ENCODE measurements around the gene RNF138. TPM values are rescaled to one million over a fixed set of nuclear protein-coding genes. Genes with fewer than 3 reads are reported as not detected.
A peak's percentile ranks its signal among the peaks of the same experiment; 100 is the strongest.

The RNF138 gene
- total RNA-seq, 1 experiment from 2014 or later, result 26.4 TPM

- Mint-ChIP-seq H3K9me3 (ENCODE audit: unreplicated experiment) (no peaks in the 10 kb centered on the region), H3K36me3 (ENCODE audit: insufficient read depth, unreplicated experiment) (peaks cover 13% of the 10 kb centered on the region), H3K4me3 (ENCODE audit: unreplicated experiment) (no peak overlapping the region), H3K4me1 (ENCODE audit: low read depth, unreplicated experiment) (no peaks in the 10 kb centered on the region), H3K27ac (ENCODE audit: unreplicated experiment) (no peak overlapping the region), H3K27me3 (ENCODE audit: insufficient read depth, unreplicated experiment) (no peaks in the 10 kb centered on the region)
- Histone ChIP-seq H3K9me3 (no peaks in the 10 kb centered on the region), H3K27me3 (replicated peaks; ENCODE audit: control insufficient read depth, insufficient read depth, low read length) (no peaks in the 10 kb centered on the region), H3K4me1 (no peaks in the 10 kb centered on the region), H3K4me3 (ENCODE audit: low read depth, low read length) (no peak overlapping the region), H3K36me3 (ENCODE audit: control insufficient read depth, insufficient read depth, low read length) (no peaks in the 10 kb centered on the region; the same call in 1 of the 2 replicates)
- intact Hi-C loops (cut with micrococcal nuclease; ENCODE audit: unreplicated experiment), result no loop called here
- POLR2A ChIA-PET, result no interaction called here
- DNase-seq, result no peak
- TF ChIP-seq CTCF (IDR thresholded peaks at IDR 0.05; ENCODE audit: insufficient read depth in 1 of 2, low read depth in 1 of 2, low read length in 1 of 2, severe bottlenecking in 1 of 2, unreplicated experiment in 1 of 2), result no peak
- CTCF ChIA-PET, result no interaction called here
- no TSS peak for BruUV-seq (replicated peaks)
Measured at GRCh38 chr18:32112826-32113225, 21.2 kb downstream of the RNF138 start.

- no peak for DNase-seq
- POLR2A ChIA-PET, result no interaction called here
- H3K4me1 ChIP-seq, result no peaks in the 10 kb centered on the region
- H3K36me3 Mint-ChIP-seq (ENCODE audit: insufficient read depth, unreplicated experiment), result peaks cover 13% of the 10 kb centered on the region
- no peaks in the 10 kb centered on the region for H3K9me3 Mint-ChIP-seq (ENCODE audit: unreplicated experiment)
- no peak overlapping the region for H3K27ac Mint-ChIP-seq (ENCODE audit: unreplicated experiment)
- no peak overlapping the region for H3K4me3 Mint-ChIP-seq (ENCODE audit: unreplicated experiment)
- CTCF ChIA-PET, result no interaction called here
- no peaks in the 10 kb centered on the region for H3K4me1 Mint-ChIP-seq (ENCODE audit: low read depth, unreplicated experiment)
- no TSS peak for BruUV-seq (replicated peaks)
- H3K36me3 ChIP-seq (ENCODE audit: control insufficient read depth, insufficient read depth, low read length), result no peaks in the 10 kb centered on the region
- intact Hi-C loops (cut with micrococcal nuclease; ENCODE audit: unreplicated experiment), result no loop called here
- no peak overlapping the region for H3K4me3 ChIP-seq (ENCODE audit: low read depth, low read length)
- H3K27me3 ChIP-seq (replicated peaks; ENCODE audit: control insufficient read depth, insufficient read depth, low read length), result no peaks in the 10 kb centered on the region
- no peaks in the 10 kb centered on the region for H3K27me3 Mint-ChIP-seq (ENCODE audit: insufficient read depth, unreplicated experiment)
- no peaks in the 10 kb centered on the region for H3K9me3 ChIP-seq
- TF ChIP-seq CTCF (IDR thresholded peaks at IDR 0.05; ENCODE audit: insufficient read depth in 1 of 2, low read depth in 1 of 2, low read length in 1 of 2, severe bottlenecking in 1 of 2, unreplicated experiment in 1 of 2), result no peak
Measured at GRCh38 chr18:32114293-32114942, 22.7 kb downstream of the RNF138 start.

- H3K4me1 Mint-ChIP-seq (ENCODE audit: low read depth, unreplicated experiment), result no peaks in the 10 kb centered on the region
- Histone ChIP-seq H3K4me1 (no peaks in the 10 kb centered on the region), H3K9me3 (no peaks in the 10 kb centered on the region), H3K27me3 (replicated peaks; ENCODE audit: control insufficient read depth, insufficient read depth, low read length) (no peaks in the 10 kb centered on the region), H3K4me3 (ENCODE audit: low read depth, low read length) (no peak overlapping the region), H3K36me3 (ENCODE audit: control insufficient read depth, insufficient read depth, low read length) (no peaks in the 10 kb centered on the region)
- intact Hi-C loops (cut with micrococcal nuclease; ENCODE audit: unreplicated experiment), result no loop called here
- CTCF ChIA-PET, result no interaction called here
- peaks cover 9% of the 10 kb centered on the region for H3K36me3 Mint-ChIP-seq (ENCODE audit: insufficient read depth, unreplicated experiment)
- no peak overlapping the region for H3K27ac Mint-ChIP-seq (ENCODE audit: unreplicated experiment)
- H3K9me3 Mint-ChIP-seq (ENCODE audit: unreplicated experiment), result no peaks in the 10 kb centered on the region
- POLR2A ChIA-PET, result no interaction called here
- no peaks in the 10 kb centered on the region for H3K27me3 Mint-ChIP-seq (ENCODE audit: insufficient read depth, unreplicated experiment)
- DNase-seq, result peak in 1 of 2 experiments; percentile 2
- BruUV-seq (replicated peaks), result no TSS peak
- TF ChIP-seq CTCF (IDR thresholded peaks at IDR 0.05; ENCODE audit: insufficient read depth in 1 of 2, low read depth in 1 of 2, low read length in 1 of 2, severe bottlenecking in 1 of 2, unreplicated experiment in 1 of 2), result no peak
- H3K4me3 Mint-ChIP-seq (ENCODE audit: unreplicated experiment), result no peak overlapping the region
Measured at GRCh38 chr18:32122039-32122438, 30.4 kb downstream of the RNF138 start.

All from Caco-2 (cell line).